ENCODE data around the gene RNF44. TPM values are rescaled to one million over a fixed set of nuclear protein-coding genes. Genes with fewer than 3 reads are reported as not detected.

The RNF44 gene
- total RNA-seq, 1 donor from 2014 or later = 96.5 TPM

- CTCF ChIA-PET = no interaction called here
- Mint-ChIP-seq H3K27me3 (no peaks in the 10 kb centered on the region), H3K4me1 (peaks cover 2% of the 10 kb centered on the region), H3K36me3 (ENCODE audit: low read depth) (peaks cover 54% of the 10 kb centered on the region), H3K9me3 (no peaks in the 10 kb centered on the region), H3K27ac (no peak overlapping the region), H3K4me3 (no peak overlapping the region)
- no peak for TF ChIP-seq CTCF (IDR thresholded peaks at IDR 0.05)
- DNase-seq (no peak), ATAC-seq (ENCODE audit: low read depth) (no peak)
- intact Hi-C loops (cut with micrococcal nuclease) = loop anchor here (5.0 kb wide), 1 partner anchor 436 kb away; no protein-coding TSS in a partner anchor
- POLR2A ChIA-PET = interaction anchor here (0.7 to 1.2 kb wide), 3 partner anchors 33 to 637 kb away, joined by 3 to 4 read pairs (median 3); partner anchors contain the start of genes FAF2 and RNF44
Observed at GRCh38 chr5:176481711-176482110, 55.5 kb downstream of the RNF44 start.

Other genes with a start within 250 kb of the RNF44 start
- 56.6 and 57.5 TPM in 2 replicates for gene KIAA1191, start 175.6 kb downstream of the RNF44 start, total RNA-seq
- gene ARL10, start 171.9 kb downstream of the RNF44 start, total RNA-seq = 10.9 and 14.3 TPM in 2 replicates
- gene NOP16, start 148.8 kb downstream of the RNF44 start, total RNA-seq = 50.9 and 65.1 TPM in 2 replicates
- 113 and 116 TPM in 2 replicates for gene HIGD2A, start 148.7 kb downstream of the RNF44 start, total RNA-seq
- gene CLTB, start 120.9 kb downstream of the RNF44 start, total RNA-seq = 29.5 and 48.9 TPM in 2 replicates
- gene FAF2, start 89.0 kb downstream of the RNF44 start, total RNA-seq = 35.6 and 39.0 TPM in 2 replicates
- gene CDHR2, start 11.9 kb upstream of the RNF44 start, total RNA-seq = 0.31 and 0.42 TPM in 2 replicates
- 2.8 and 3.2 TPM in 2 replicates for gene GPRIN1, start 72.8 kb upstream of the RNF44 start, total RNA-seq
- 0.17 TPM in 1 of 2 replicates, not detected in the other for gene SNCB, start 93.1 kb upstream of the RNF44 start, total RNA-seq
- not detected in 2 replicates for gene EIF4E1B, start 93.3 kb upstream of the RNF44 start, total RNA-seq
- 20.7 and 27.7 TPM in 2 replicates for gene TSPAN17, start 110.1 kb upstream of the RNF44 start, total RNA-seq